Body of pancreas (tissue), 4 donors: ENCODE results near the gene LMX1B.

Experiments
- POLR2A ChIP-seq, 3 donors: fragments of 450-650 bp; IDR thresholded peaks; one replicate each; pipeline ENCODE4 v1.6.1; 2016; ENCODE audit warnings: antibody characterized with exemption in 3 of 3, mild to moderate bottlenecking in 2 of 3
- TF ChIP-seq, protein P1 (sequence below), 7 experiments: fragments of 450-650 bp in 4 of 7; fragments of 200-600 bp in 3 of 7; sonication (generic) in 3 of 7; IDR thresholded peaks; one replicate each; pipeline ENCODE4 v1.5.1; 2016 to 2019; ENCODE audit warnings: antibody characterized with exemption in 7 of 7

DNA sequence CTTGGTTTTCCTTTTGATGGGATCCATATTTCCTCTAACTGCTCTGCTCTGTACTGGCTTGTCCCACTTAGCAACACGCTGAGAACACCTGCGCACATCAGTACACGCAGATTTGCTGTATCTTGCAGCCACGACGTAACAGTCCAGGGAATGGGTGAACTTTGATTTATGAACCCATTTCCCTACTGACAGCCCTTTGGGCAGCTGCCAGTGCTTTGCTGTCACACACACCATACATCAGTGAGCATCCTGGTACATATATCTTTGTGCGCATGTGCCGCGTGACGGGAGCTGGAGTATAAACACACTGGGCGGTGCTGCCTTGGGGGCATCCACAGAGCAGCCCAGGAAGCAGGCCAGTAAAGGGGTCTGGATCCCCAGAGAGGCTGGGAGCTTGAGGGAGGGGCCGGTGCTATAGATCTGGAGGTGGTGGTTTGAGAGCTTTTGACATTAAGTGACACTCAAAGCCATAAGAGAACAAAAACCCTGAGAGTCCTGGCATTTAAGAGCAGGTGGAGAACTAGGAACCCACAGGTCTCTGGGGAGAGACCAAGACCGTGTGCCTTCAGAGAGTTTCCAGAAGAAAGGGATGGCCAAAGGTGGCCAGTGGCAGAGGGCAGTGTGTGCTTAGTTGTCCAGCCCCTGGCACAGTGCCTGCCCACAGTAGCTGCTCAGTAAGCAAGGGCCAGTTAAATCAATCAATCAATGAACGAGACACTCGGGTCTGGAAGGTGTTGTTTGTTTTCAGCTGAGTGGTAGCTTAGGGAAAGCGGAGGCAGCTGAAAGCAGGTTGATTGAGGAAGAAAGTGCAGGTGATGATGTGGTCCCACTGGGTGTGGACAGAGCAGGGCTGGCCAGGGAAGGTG, 53.7 kb downstream of the LMX1B start:
- TF ChIP-seq, protein P1, sequence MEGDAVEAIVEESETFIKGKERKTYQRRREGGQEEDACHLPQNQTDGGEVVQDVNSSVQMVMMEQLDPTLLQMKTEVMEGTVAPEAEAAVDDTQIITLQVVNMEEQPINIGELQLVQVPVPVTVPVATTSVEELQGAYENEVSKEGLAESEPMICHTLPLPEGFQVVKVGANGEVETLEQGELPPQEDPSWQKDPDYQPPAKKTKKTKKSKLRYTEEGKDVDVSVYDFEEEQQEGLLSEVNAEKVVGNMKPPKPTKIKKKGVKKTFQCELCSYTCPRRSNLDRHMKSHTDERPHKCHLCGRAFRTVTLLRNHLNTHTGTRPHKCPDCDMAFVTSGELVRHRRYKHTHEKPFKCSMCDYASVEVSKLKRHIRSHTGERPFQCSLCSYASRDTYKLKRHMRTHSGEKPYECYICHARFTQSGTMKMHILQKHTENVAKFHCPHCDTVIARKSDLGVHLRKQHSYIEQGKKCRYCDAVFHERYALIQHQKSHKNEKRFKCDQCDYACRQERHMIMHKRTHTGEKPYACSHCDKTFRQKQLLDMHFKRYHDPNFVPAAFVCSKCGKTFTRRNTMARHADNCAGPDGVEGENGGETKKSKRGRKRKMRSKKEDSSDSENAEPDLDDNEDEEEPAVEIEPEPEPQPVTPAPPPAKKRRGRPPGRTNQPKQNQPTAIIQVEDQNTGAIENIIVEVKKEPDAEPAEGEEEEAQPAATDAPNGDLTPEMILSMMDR (IDR thresholded peaks at IDR 0.05) = no peak
- no peak for TF ChIP-seq POLR2A (IDR thresholded peaks at IDR 0.05)
